ENCODE results near the gene ZBTB43.
"Not testable (repeated sequence)": the region's sequence is repeated elsewhere in the genome, so short reads cannot be mapped to it uniquely, and the experiment has no call there.

GRCh38 chr9:126824052-126824451, 19.2 kb downstream of the ZBTB43 start:
- TF ChIP-seq EZH2phosphoT487 (IDR thresholded peaks at IDR 0.05; ENCODE audit: borderline replicate concordance, low read depth, low read length); CTCF (conservative IDR thresholded peaks at IDR 0.05; ENCODE audit: low read length): not testable (repeated sequence)

All from OCI-LY7 (cell line).